Measurements from ENCODE around the gene SIRPD.
A peak's percentile ranks its signal among the peaks of the same experiment; 100 is the strongest.

SIRPD gene

DNA sequence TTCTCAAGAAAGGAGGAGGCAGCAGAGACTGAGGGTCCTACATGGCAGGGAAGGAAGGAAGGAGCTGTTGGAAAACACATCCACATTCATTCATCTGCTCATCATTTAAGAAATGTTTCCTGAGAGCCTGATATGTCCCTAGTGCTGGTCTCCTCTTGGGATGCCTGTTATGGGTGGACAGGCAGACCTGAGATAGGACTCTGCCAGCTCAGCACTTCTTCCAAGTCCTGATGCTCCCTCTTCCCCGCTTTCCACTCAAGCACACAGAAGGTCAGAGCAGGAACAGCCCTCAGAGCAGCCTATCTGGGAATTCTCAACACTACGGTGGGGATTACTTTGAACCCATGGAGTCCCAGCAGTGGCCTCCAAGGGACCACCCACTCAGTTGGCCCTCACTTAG lies 8.0 kb upstream of the SIRPD start (continued):
- TF ChIP-seq, protein P1, sequence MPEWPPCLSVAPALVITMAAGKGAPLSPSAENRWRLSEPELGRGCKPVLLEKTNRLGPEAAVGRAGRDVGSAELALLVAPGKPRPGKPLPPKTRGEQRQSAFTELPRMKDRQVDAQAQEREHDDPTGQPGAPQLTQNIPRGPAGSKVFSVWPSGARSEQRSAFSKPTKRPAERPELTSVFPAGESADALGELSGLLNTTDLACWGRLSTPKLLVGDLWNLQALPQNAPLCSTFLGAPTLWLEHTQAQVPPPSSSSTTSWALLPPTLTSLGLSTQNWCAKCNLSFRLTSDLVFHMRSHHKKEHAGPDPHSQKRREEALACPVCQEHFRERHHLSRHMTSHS (tag by site-specific recombination; IDR thresholded peaks at IDR 0.05), result no peak
- TF ChIP-seq ZNF221 (tag by site-specific recombination; IDR thresholded peaks at IDR 0.05; ENCODE audit: borderline replicate concordance) (no peak), OVOL3 (tag by site-specific recombination; IDR thresholded peaks at IDR 0.05) (no peak), ZNF157 (tag by site-specific recombination; IDR thresholded peaks at IDR 0.05) (no peak), ZFP3 (tag by site-specific recombination; IDR thresholded peaks at IDR 0.05; ENCODE audit: low read depth) (no peak)
- TF ChIP-seq, protein P2, sequence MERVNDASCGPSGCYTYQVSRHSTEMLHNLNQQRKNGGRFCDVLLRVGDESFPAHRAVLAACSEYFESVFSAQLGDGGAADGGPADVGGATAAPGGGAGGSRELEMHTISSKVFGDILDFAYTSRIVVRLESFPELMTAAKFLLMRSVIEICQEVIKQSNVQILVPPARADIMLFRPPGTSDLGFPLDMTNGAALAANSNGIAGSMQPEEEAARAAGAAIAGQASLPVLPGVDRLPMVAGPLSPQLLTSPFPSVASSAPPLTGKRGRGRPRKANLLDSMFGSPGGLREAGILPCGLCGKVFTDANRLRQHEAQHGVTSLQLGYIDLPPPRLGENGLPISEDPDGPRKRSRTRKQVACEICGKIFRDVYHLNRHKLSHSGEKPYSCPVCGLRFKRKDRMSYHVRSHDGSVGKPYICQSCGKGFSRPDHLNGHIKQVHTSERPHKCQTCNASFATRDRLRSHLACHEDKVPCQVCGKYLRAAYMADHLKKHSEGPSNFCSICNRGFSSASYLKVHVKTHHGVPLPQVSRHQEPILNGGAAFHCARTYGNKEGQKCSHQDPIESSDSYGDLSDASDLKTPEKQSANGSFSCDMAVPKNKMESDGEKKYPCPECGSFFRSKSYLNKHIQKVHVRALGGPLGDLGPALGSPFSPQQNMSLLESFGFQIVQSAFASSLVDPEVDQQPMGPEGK (tag by site-specific recombination; IDR thresholded peaks at IDR 0.05), result no peak

DNA sequence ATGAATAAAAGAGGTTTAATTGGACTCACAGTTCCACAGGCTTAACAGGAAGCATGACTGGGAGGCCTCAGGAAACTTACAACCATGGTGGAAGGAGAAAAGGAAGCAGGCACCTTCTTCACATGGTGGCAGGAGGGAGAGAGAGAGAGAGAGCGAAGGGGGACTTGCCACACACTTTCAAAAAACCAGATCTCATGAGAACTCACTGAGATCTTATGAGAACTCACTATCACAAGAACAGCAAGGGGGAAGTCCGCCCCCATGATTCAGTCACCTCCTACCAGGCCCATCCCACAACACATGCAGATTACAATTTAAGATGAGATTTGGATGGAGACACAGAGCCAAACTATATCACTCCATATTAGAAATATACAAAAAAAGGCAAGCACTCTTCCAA lies 6.1 kb upstream of the SIRPD start:
- ChIA-PET CTCF (no interaction called here), POLR2A (no interaction called here)
- no peaks in the 10 kb centered on the region for H3K4me1 ChIP-seq (ENCODE audit: control insufficient read depth, insufficient read depth, low read length)
- TF ChIP-seq ZNF274 (IDR thresholded peaks at IDR 0.05; ENCODE audit: low read length) (no peak), ZNF274 (tag by site-specific recombination; IDR thresholded peaks at IDR 0.05; ENCODE audit: borderline replicate concordance) (peak; percentile 86; the same call in 1 of the 2 replicates), ZNF292 (tag by site-specific recombination; IDR thresholded peaks at IDR 0.05; ENCODE audit: borderline replicate concordance, low read depth) (no peak)
- TF ChIP-seq, protein P3, sequence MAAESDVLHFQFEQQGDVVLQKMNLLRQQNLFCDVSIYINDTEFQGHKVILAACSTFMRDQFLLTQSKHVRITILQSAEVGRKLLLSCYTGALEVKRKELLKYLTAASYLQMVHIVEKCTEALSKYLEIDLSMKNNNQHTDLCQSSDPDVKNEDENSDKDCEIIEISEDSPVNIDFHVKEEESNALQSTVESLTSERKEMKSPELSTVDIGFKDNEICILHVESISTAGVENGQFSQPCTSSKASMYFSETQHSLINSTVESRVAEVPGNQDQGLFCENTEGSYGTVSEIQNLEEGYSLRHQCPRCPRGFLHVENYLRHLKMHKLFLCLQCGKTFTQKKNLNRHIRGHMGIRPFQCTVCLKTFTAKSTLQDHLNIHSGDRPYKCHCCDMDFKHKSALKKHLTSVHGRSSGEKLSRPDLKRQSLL (tag by site-specific recombination; IDR thresholded peaks at IDR 0.05), result no peak
- no peaks in the 10 kb centered on the region for H3K9me3 ChIP-seq (ENCODE audit: control insufficient read depth, insufficient read depth, low read depth, low read length)
- no peak overlapping the region for H3K27ac ChIP-seq (ENCODE audit: extremely low read depth, low read depth, low read length)
- no peaks in the 10 kb centered on the region for H3K36me3 ChIP-seq (ENCODE audit: control insufficient read depth in 2 of 2, insufficient read depth in 1 of 2, low read length in 2 of 2)
- H3K4me3 ChIP-seq (ENCODE audit: low read depth, low read length), result no peak overlapping the region

DNA sequence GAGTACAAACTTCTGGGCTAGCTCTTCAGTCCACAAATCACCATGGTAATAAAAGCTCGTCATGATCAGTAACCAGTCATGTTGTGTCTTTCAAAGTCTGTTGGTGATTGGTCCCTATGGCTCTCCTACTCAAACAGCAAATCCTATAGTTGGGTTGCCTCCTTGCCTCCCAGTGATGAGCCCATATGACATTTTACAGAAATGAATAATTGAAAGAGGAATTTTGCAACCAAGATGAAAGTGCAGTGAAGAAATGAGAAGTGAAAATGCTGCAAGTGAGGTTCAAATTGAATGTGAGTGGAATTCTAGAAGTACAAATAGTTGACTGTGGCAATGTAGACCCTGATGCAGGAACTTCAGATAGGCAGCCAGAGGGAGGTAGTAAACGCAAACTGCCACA lies 5.1 kb upstream of the SIRPD start:
- CTCF ChIA-PET, result no interaction called here

More for the DNA sequence above, 5.1 kb upstream of the SIRPD start:
- TF ChIP-seq ZNF600 (tag by site-specific recombination; IDR thresholded peaks at IDR 0.05) (no peak), SETDB1 (IDR thresholded peaks at IDR 0.05; ENCODE audit: insufficient read length, low read length) (no peak), ZBTB20 (tag by site-specific recombination; IDR thresholded peaks at IDR 0.05) (no peak), ZNF558 (tag by site-specific recombination; IDR thresholded peaks at IDR 0.05) (no peak), ZNF211 (tag by site-specific recombination; IDR thresholded peaks at IDR 0.05; ENCODE audit: low read depth) (no peak), ZFP3 (tag by site-specific recombination; IDR thresholded peaks at IDR 0.05; ENCODE audit: low read depth) (no peak), PRDM1 (tag by site-specific recombination; IDR thresholded peaks at IDR 0.05) (no peak), ZNF16 (tag by site-specific recombination; IDR thresholded peaks at IDR 0.05; ENCODE audit: low read depth) (no peak), ZFP69B (tag by site-specific recombination; IDR thresholded peaks at IDR 0.05) (no peak), MZF1 (tag by site-specific recombination; IDR thresholded peaks at IDR 0.05; ENCODE audit: borderline replicate concordance) (no peak), ZBTB7A (tag by site-specific recombination; IDR thresholded peaks at IDR 0.05; ENCODE audit: low read depth) (no peak), ZNF350 (tag by site-specific recombination; IDR thresholded peaks at IDR 0.05) (no peak), ZNF76 (tag by site-specific recombination; IDR thresholded peaks at IDR 0.05; ENCODE audit: borderline replicate concordance, low read depth) (no peak)
- TF ChIP-seq, protein P4, sequence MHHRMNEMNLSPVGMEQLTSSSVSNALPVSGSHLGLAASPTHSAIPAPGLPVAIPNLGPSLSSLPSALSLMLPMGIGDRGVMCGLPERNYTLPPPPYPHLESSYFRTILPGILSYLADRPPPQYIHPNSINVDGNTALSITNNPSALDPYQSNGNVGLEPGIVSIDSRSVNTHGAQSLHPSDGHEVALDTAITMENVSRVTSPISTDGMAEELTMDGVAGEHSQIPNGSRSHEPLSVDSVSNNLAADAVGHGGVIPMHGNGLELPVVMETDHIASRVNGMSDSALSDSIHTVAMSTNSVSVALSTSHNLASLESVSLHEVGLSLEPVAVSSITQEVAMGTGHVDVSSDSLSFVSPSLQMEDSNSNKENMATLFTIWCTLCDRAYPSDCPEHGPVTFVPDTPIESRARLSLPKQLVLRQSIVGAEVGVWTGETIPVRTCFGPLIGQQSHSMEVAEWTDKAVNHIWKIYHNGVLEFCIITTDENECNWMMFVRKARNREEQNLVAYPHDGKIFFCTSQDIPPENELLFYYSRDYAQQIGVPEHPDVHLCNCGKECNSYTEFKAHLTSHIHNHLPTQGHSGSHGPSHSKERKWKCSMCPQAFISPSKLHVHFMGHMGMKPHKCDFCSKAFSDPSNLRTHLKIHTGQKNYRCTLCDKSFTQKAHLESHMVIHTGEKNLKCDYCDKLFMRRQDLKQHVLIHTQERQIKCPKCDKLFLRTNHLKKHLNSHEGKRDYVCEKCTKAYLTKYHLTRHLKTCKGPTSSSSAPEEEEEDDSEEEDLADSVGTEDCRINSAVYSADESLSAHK (tag by site-specific recombination; IDR thresholded peaks at IDR 0.05), result no peak
- TF ChIP-seq, protein P5, sequence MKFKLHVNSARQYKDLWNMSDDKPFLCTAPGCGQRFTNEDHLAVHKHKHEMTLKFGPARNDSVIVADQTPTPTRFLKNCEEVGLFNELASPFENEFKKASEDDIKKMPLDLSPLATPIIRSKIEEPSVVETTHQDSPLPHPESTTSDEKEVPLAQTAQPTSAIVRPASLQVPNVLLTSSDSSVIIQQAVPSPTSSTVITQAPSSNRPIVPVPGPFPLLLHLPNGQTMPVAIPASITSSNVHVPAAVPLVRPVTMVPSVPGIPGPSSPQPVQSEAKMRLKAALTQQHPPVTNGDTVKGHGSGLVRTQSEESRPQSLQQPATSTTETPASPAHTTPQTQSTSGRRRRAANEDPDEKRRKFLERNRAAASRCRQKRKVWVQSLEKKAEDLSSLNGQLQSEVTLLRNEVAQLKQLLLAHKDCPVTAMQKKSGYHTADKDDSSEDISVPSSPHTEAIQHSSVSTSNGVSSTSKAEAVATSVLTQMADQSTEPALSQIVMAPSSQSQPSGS (tag by site-specific recombination; IDR thresholded peaks at IDR 0.05; ENCODE audit: low read depth), result no peak
- Histone ChIP-seq H3K27ac (ENCODE audit: extremely low read depth, low read depth, low read length) (no peak overlapping the region), H3K36me3 (ENCODE audit: control insufficient read depth in 2 of 2, insufficient read depth in 1 of 2, low read length in 2 of 2) (no peaks in the 10 kb centered on the region), H3K4me1 (ENCODE audit: control insufficient read depth, insufficient read depth, low read length) (no peaks in the 10 kb centered on the region), H3K4me3 (ENCODE audit: low read depth, low read length) (no peak overlapping the region), H3K9me3 (ENCODE audit: control insufficient read depth, insufficient read depth, low read depth, low read length) (no peaks in the 10 kb centered on the region)
- POLR2A ChIA-PET, result no interaction called here
